Naive thymus-derived CD8-positive, alpha-beta T cell (primary cell): Measurements from ENCODE around the gene SPEN. TPM values are rescaled to one million over a fixed set of nuclear protein-coding genes. Genes with fewer than 3 reads are reported as not detected.

Experiments
- ATAC-seq, 2 donors: fragments of 150-1000 bp; cut with Tn5 transposase in 1 of 2; sonication (Bioruptor Pico), chemical (Tn5 transposase) in 1 of 2; 1 replicate in 1 of 2; 2 replicates in 1 of 2; pipeline ENCODE4 v1.10.0; 2021; ENCODE audit warnings: mild to moderate bottlenecking in 2 of 2, moderate library complexity in 2 of 2
- POLR2A ChIA-PET: fragments of 350-600 bp; sonication (Branson Sonifier 250); formaldehyde crosslinking; loops from one replicate; lab custom pipeline; 2021; ENCODE audit warnings: antibody characterized with exemption; lab: Charles Lee
- DNase-seq, 10 donors: peaks; one replicate each; pipeline versions ENCODE4 v3.0.0 to v3.0.0-alpha.2; 2020 to 2022
- H3K27ac Mint-ChIP-seq, 10 donors: one replicate each; pipeline ENCODE4 v1.8.0; 2020 to 2022; ENCODE audit warnings: mild to moderate bottlenecking in 10 of 10, mixed read lengths in 10 of 10, moderate library complexity in 4 of 10, inconsistent platforms in 1 of 10
- H3K27me3 Mint-ChIP-seq, 5 donors: one replicate each; pipeline ENCODE4 v1.8.0; 2021 to 2022; ENCODE audit warnings: mixed read lengths in 5 of 5
- H3K36me3 Mint-ChIP-seq, 3 donors: one replicate each; pipeline ENCODE4 v1.8.0; 2020 to 2022; ENCODE audit warnings: mixed read lengths in 3 of 3, mild to moderate bottlenecking in 2 of 3, inconsistent platforms in 1 of 3
- H3K4me1 Mint-ChIP-seq, 4 donors: one replicate each; pipeline ENCODE4 v1.8.0; 2021 to 2022; ENCODE audit warnings: mixed read lengths in 4 of 4
- H3K4me3 Mint-ChIP-seq, 10 donors: one replicate each; pipeline ENCODE4 v1.8.0; 2020 to 2022; ENCODE audit warnings: mild to moderate bottlenecking in 10 of 10, mixed read lengths in 10 of 10, moderate library complexity in 6 of 10, inconsistent platforms in 1 of 10
- H3K9me3 Mint-ChIP-seq, 9 donors: one replicate each; pipeline ENCODE4 v1.8.0; 2020 to 2022; ENCODE audit warnings: mixed read lengths in 9 of 9, mild to moderate bottlenecking in 3 of 9, inconsistent platforms in 1 of 9, moderate library complexity in 1 of 9
- polyA plus RNA-seq, 3 donors: library from polyadenylated mRNA; unstranded; fragments of 300-500 nt; fragmentation: Illumina TruSeq; gene quantifications; one replicate each; pipeline ENCODE4 v1.2.3, GENCODE V29; 2021
- total RNA-seq, 8 experiments: library from RNA in 2 of 8; stranded (reverse) in 2 of 8; gene quantifications; one replicate each; pipeline ENCODE4 v1.2.3 and lab custom pipeline; 2021 to 2026

Gene SPEN
- total and polyA plus RNA-seq, 5 experiments from 2014 or later = 4.0 to 88.3 (median 38.0) TPM

DNA sequence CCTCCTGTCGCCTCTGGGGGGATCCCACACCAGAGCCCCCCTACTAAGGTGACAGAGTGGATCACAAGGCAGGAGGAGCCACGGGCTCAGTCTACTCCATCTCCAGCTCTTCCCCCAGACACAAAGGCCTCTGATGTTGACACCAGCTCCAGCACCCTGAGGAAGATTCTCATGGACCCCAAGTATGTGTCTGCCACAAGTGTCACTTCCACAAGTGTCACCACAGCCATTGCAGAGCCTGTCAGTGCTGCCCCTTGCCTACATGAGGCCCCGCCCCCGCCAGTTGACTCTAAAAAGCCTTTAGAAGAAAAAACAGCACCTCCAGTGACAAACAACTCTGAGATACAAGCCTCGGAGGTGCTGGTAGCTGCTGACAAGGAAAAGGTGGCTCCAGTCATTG lies 86.2 kb downstream of the SPEN start:
- peaks cover 0 to 9% (median 1%) of the 10 kb centered on the region in 4 donors for H3K4me1 Mint-ChIP-seq
- peak overlapping the region in 1 of 10 donors; percentile 34 for H3K4me3 Mint-ChIP-seq
- ATAC-seq = no peak
- POLR2A ChIA-PET = no interaction called here
- peak overlapping the region in 5 of 10 donors; percentile 10 to 81 (median 44) for H3K27ac Mint-ChIP-seq
- no peaks in the 10 kb centered on the region for H3K27me3 Mint-ChIP-seq
- no peaks in the 10 kb centered on the region for H3K9me3 Mint-ChIP-seq
- peaks cover 8 to 93% (median 33%) of the 10 kb centered on the region in 3 donors for H3K36me3 Mint-ChIP-seq
- DNase-seq = no peak

DNA sequence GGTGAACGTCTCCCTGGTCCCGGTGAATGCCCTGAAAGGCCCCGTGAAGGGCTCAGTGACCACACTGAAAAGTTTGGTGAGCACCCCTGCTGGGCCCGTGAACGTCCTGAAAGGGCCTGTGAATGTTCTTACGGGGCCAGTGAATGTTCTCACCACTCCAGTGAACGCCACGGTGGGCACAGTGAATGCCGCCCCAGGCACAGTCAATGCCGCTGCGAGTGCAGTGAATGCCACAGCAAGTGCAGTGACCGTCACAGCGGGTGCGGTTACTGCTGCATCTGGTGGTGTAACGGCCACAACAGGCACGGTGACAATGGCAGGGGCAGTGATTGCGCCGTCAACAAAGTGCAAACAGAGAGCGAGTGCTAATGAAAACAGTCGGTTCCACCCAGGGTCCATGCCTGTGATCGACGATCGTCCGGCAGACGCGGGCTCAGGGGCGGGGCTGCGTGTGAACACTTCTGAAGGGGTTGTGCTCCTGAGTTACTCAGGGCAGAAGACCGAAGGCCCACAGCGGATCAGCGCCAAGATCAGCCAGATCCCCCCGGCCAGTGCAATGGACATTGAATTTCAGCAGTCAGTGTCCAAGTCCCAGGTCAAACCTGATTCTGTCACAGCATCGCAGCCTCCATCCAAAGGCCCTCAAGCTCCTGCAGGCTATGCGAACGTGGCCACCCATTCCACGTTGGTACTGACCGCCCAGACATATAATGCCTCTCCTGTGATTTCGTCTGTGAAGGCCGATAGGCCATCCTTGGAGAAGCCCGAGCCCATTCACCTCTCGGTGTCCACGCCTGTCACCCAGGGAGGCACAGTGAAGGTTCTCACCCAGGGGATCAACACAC lies 86.9 kb downstream of the SPEN start:
- Mint-ChIP-seq H3K27ac (peak overlapping the region in 2 of 10 donors; percentile 36 to 45), H3K27me3 (no peaks in the 10 kb centered on the region), H3K36me3 (peaks cover 4 to 93% (median 31%) of the 10 kb centered on the region in 3 donors), H3K9me3 (no peaks in the 10 kb centered on the region), H3K4me3 (no peak overlapping the region), H3K4me1 (peaks cover 0 to 11% (median 1%) of the 10 kb centered on the region in 4 donors)
- ATAC-seq (no peak), DNase-seq (no peak)
- POLR2A ChIA-PET = no interaction called here

DNA sequence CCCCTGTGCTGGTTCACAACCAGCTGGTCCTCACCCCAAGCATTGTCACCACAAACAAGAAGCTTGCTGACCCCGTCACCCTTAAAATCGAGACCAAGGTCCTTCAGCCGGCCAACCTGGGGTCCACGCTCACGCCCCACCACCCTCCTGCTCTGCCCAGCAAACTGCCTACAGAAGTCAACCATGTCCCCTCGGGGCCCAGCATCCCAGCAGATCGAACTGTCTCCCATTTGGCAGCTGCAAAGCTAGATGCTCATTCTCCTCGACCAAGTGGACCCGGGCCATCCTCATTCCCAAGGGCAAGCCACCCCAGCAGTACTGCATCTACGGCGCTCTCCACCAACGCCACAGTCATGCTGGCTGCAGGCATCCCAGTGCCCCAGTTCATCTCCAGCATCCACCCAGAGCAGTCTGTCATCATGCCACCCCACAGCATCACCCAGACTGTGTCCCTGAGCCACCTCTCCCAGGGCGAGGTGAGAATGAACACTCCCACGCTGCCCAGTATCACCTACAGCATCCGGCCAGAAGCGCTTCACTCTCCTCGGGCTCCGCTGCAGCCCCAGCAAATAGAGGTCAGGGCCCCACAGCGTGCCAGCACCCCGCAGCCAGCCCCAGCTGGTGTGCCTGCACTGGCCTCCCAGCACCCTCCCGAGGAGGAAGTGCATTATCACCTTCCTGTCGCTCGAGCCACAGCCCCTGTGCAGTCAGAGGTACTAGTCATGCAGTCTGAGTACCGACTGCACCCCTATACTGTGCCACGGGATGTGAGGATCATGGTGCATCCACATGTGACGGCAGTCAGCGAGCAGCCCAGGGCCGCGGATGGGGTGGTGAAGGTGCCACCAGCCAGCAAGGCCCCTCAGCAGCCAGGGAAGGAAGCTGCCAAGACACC lies 87.8 kb downstream of the SPEN start:
- no peak for ATAC-seq
- Mint-ChIP-seq H3K27ac (peak overlapping the region in 4 of 10 donors; percentile 45 to 72 (median 58)), H3K4me3 (no peak overlapping the region), H3K36me3 (peaks cover 4 to 93% (median 23%) of the 10 kb centered on the region in 3 donors), H3K4me1 (peaks cover 0 to 11% (median 1%) of the 10 kb centered on the region in 4 donors), H3K9me3 (no peaks in the 10 kb centered on the region), H3K27me3 (no peaks in the 10 kb centered on the region)
- POLR2A ChIA-PET = no interaction called here
- DNase-seq = no peak

DNA sequence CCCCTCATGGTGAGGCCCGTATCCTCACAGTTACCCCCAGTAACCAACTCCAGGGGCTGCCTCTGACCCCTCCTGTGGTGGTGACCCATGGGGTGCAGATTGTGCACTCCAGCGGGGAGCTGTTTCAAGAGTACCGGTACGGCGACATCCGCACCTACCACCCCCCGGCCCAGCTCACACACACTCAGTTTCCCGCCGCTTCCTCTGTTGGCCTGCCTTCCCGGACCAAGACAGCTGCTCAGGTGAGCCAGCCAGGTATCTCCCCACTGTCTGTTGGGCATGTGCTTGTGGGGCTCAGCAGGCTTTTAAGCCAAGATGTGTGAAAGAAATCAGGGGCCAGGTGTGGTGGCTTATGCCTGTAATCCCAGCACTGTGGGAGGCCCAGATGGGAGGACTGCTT lies 88.5 kb downstream of the SPEN start:
- no peaks in the 10 kb centered on the region for H3K9me3 Mint-ChIP-seq
- no peaks in the 10 kb centered on the region for H3K27me3 Mint-ChIP-seq
- H3K36me3 Mint-ChIP-seq = peaks cover 0 to 90% (median 18%) of the 10 kb centered on the region in 3 donors
- peaks cover 0 to 7% (median 1%) of the 10 kb centered on the region in 4 donors for H3K4me1 Mint-ChIP-seq
- no peak for DNase-seq
- POLR2A ChIA-PET = no interaction called here
- peak overlapping the region in 2 of 10 donors; percentile 45 to 48 for H3K27ac Mint-ChIP-seq
- peak overlapping the region in 1 of 10 donors; percentile 4 for H3K4me3 Mint-ChIP-seq
- ATAC-seq = no peak

DNA sequence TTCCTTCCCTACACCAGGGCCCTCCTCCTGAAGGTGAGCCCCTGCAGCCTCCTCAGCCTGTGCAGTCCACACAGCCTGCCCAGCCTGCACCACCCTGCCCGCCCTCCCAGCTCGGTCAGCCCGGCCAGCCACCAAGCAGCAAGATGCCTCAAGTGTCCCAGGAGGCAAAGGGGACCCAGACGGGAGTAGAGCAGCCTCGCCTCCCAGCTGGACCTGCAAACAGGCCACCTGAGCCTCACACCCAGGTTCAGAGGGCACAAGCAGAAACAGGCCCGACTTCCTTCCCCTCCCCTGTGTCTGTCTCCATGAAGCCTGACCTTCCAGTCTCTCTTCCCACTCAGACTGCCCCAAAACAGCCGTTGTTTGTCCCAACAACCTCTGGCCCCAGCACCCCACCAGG lies 89.6 kb downstream of the SPEN start:
- H3K4me3 Mint-ChIP-seq = peak overlapping the region in 1 of 10 donors; percentile 15
- H3K27me3 Mint-ChIP-seq = no peaks in the 10 kb centered on the region
- POLR2A ChIA-PET = interaction anchor here (0.6 to 1.1 kb wide), 2 partner anchors 104 to 256 kb away, joined by 6 to 9 read pairs; no protein-coding TSS in a partner anchor
- H3K36me3 Mint-ChIP-seq = peaks cover 0 to 84% (median 15%) of the 10 kb centered on the region in 3 donors
- H3K9me3 Mint-ChIP-seq = no peaks in the 10 kb centered on the region
- no peak for ATAC-seq
- peak overlapping the region; percentile 58 to 91 (median 70) for H3K27ac Mint-ChIP-seq
- no peak for DNase-seq
- H3K4me1 Mint-ChIP-seq = peaks cover 0 to 7% (median 1%) of the 10 kb centered on the region in 4 donors

DNA sequence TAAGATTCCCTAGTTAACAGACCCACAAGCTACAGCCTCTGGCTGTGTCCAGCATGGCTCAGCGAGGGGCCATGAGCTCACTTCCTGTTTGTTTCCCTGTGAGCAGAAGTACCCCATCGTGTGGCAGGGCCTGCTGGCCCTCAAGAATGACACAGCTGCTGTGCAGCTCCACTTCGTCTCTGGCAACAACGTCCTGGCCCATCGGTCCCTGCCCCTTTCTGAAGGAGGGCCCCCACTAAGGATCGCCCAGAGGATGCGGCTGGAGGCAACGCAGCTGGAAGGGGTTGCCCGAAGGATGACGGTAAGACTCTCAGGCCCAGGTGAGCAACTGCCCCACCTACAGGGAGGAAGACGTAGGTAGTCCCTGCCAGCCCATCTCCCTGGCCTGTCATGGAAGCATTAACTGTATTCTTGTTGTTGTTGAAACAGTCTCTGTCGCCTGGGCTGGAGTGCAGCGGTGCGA lies 90.2 kb downstream of the SPEN start:
- Mint-ChIP-seq H3K27ac (peak overlapping the region in 9 of 10 donors; percentile 52 to 91 (median 73)), H3K4me1 (peaks cover 0 to 7% (median 1%) of the 10 kb centered on the region in 4 donors), H3K4me3 (peak overlapping the region in 1 of 10 donors; percentile 15), H3K36me3 (peaks cover 0 to 84% (median 13%) of the 10 kb centered on the region in 3 donors), H3K9me3 (no peaks in the 10 kb centered on the region), H3K27me3 (no peaks in the 10 kb centered on the region)
- DNase-seq (no peak), ATAC-seq (no peak)
- POLR2A ChIA-PET = interaction anchor here (0.7 to 1.1 kb wide), 2 partner anchors 38 to 104 kb away, joined by 4 to 9 read pairs; partner anchors contain the start of gene ZBTB17

DNA sequence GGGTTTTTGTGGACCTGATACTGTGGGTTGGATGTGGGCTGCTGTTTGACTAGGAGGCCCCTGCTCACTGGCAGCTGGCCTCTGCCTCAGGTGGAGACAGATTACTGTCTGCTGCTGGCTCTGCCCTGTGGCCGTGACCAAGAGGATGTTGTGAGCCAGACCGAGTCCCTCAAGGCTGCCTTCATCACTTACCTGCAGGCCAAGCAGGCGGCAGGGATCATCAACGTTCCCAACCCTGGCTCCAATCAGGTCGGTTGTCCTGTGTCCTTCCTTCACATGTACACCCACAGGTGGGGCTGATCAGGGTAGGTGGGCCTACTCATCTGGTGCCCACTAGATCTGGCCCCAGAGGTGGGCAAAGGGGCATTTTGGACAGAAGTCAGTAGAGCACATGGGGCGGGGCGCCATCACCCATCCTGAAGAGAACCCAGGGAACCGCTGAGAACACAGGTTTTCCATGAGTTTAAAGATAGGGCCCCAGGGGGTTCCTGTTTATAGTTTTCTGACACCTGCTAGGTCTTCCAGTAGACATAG lies 91.2 kb downstream of the SPEN start:
- no peak for ATAC-seq
- no peaks in the 10 kb centered on the region for H3K27me3 Mint-ChIP-seq
- POLR2A ChIA-PET = interaction anchor here (0.6 to 0.7 kb wide), 2 partner anchors 37 to 47 kb away, joined by 3 to 4 read pairs; partner anchors contain the start of gene ZBTB17
- DNase-seq = no peak
- peak overlapping the region in 5 of 10 donors; percentile 3 to 85 (median 66) for H3K27ac Mint-ChIP-seq
- peaks cover 0 to 77% (median 12%) of the 10 kb centered on the region in 3 donors for H3K36me3 Mint-ChIP-seq
- H3K9me3 Mint-ChIP-seq = no peaks in the 10 kb centered on the region
- H3K4me1 Mint-ChIP-seq = peaks cover 0 to 7% (median 1%) of the 10 kb centered on the region in 4 donors
- H3K4me3 Mint-ChIP-seq = no peak overlapping the region

DNA sequence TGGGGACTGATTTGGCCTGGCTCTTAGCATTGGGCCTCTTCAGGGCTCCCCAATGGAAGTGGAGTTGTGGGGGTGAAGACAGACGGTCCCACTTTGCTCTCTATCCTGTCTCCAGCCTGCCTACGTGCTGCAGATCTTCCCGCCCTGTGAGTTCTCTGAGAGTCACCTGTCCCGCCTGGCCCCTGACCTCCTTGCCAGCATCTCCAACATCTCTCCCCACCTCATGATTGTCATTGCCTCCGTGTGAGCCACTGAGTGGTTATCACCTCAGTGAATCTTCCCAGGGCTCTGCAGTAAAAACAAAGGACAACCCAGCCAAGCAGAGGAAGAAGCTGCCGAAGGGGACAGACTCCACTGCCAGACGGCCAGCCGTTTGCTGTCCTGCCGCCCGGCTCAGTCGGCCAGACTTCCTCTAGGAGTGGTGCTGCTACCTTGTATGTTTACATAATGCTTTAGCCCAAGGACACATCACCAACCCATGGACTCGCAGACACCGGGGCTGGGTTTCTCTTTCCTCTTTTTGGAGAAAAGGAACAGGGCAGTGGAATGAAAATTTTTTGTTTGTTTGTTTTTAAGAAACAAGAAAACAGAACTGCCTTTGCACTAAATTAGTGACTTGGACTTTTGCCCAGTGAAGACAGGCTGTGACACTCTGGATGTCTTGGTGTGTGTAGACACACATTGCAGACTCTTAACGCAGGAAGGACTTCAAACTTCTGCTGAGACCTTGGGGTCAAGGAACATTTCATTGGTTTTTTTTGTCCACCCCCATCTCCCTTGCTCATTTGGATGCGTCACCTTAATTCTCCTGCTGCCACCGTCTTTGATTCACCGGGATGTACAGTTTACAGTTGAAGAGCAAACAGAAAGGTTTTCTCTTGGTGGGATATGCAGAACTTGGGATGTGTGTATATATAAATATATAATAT lies 91.9 kb downstream of the SPEN start:
- no peak overlapping the region for H3K4me3 Mint-ChIP-seq
- ATAC-seq (no peak), DNase-seq (no peak)
- peaks cover 0 to 7% (median 1%) of the 10 kb centered on the region in 4 donors for H3K4me1 Mint-ChIP-seq
- H3K36me3 Mint-ChIP-seq = peaks cover 0 to 71% (median 7%) of the 10 kb centered on the region in 3 donors
- H3K9me3 Mint-ChIP-seq = no peaks in the 10 kb centered on the region
- H3K27me3 Mint-ChIP-seq = no peaks in the 10 kb centered on the region
- H3K27ac Mint-ChIP-seq = peak overlapping the region in 7 of 10 donors; percentile 0 to 73 (median 50)
- POLR2A ChIA-PET = no interaction called here

DNA sequence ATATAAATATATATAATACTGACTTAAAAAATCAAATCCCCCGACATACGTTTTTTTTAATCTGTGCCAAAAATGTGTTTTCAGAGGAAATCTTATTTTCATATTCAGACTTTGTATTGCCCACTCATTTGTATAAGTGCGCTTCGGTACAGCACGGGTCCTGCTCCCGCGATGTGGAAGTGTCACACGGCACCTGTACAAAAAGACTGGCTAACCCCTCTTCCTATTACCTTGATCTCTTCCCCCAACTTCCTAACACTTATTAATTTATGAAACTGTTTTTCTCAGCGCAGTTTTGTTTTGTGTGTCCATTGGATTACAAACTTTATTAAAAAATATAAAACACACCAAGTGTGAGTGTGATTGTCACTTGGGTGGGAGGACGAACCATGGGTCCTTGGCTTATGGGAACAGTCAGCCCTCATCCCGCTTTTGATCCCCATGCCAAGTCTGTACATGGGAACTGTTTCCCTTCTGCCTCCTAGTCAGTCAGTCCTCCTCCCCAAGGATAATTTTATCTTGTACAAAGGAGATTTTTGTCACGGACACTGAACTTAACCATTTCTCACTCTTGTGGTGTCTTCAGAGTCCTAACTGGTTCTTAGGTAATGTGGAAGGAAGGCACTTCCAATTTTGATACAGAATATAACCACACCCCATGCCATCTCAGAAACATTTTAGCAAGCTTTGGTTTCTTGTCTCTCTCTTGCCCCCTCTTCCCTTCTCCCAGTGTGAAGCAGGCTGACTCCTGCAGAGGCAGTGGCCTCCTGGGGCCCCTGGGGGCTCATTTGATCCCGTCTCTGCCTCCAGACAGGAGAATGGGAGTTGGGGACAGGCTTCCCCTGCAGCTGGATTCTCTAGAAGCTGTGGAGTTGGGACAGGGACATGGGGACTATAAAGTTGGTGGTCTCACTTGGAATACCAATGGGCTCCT lies 92.9 kb downstream of the SPEN start:
- no peak overlapping the region for H3K4me3 Mint-ChIP-seq
- H3K36me3 Mint-ChIP-seq = peaks cover 0 to 64% (median 3%) of the 10 kb centered on the region in 3 donors
- POLR2A ChIA-PET = interaction anchor here (0.6 kb wide), 1 partner anchor 76 kb away, joined by 3 read pairs; no protein-coding TSS in a partner anchor
- no peak for ATAC-seq
- H3K9me3 Mint-ChIP-seq = no peaks in the 10 kb centered on the region
- DNase-seq = no peak
- peaks cover 0 to 7% (median 1%) of the 10 kb centered on the region in 4 donors for H3K4me1 Mint-ChIP-seq
- peak overlapping the region in 2 of 10 donors; percentile 11 to 74 for H3K27ac Mint-ChIP-seq
- H3K27me3 Mint-ChIP-seq = no peaks in the 10 kb centered on the region

DNA sequence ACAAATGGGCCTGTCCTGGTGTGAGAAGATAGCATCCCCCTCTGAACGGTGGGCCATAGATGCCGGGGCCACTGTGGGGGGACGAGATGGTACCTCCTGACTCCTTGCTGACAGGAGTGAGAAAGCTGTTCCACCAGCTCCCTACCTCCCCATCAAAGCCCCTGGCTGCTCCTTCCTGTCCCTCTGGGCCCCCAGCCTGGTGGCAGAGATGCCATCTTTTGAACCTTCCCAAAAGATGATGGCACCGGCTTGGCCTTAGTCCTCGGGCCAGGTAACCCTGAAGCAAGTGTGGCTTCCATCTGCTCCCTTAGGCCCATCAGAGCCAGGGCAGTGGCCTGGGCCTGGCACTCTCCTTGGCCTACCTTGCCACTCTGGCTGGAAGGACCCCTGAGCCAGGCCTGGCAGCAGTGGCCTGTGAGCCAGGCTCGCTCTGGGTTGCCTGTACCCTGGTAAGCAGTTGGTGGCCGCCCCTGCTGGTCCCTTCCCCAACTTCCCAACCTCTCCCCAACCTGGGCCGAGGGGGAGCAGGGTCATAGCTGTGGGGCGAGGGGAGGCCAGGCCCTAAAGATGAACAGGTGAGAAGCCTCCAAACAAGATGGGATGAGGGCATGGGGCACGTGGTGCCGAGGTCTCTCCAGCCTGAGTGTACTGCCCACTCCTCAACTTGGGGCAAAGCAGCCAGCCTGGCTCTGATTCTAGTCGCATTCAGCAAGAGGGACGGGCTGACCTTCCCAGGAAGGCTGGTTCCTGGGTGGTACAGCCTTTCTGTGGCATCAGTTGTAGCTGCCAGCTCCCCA lies 93.7 kb downstream of the SPEN start:
- POLR2A ChIA-PET = interaction anchor here (0.6 kb wide), 1 partner anchor 77 kb away, joined by 3 read pairs; no protein-coding TSS in a partner anchor
- Mint-ChIP-seq H3K27me3 (no peaks in the 10 kb centered on the region), H3K4me3 (no peak overlapping the region), H3K9me3 (no peaks in the 10 kb centered on the region), H3K27ac (peak overlapping the region in 2 of 10 donors; percentile 25 to 40), H3K36me3 (peaks cover 0 to 59% (median 3%) of the 10 kb centered on the region in 3 donors), H3K4me1 (peaks cover 0 to 5% (median 1%) of the 10 kb centered on the region in 4 donors)
- ATAC-seq (no peak), DNase-seq (peak in 1 of 10 donors; percentile 58)
